OCI-LY7 (cell line): ENCODE measurements around the gene ATXN10. TPM values are rescaled to one million over a fixed set of nuclear protein-coding genes. Genes with fewer than 3 reads are reported as not detected.

Experiments used
- BruUV-seq: library from RNA; stranded (reverse); fragments of 400-500 nt; replicated peaks from 2 replicates; lab custom pipeline; 2021; lab: Mats Ljungman, UMichigan
- CTCF ChIA-PET: fragments of 300-600 bp; sonication (Branson Sonifier 250); formaldehyde crosslinking; loops from one replicate; lab custom pipeline; 2022; ENCODE audit warnings: antibody characterized with exemption; ENCODE audit not compliant: unreplicated experiment; lab: Charles Lee
- POLR2A ChIA-PET: fragments of 300-600 bp; sonication (Branson Sonifier 250); formaldehyde crosslinking; loops from one replicate; lab custom pipeline; 2022; ENCODE audit warnings: antibody characterized with exemption; lab: Charles Lee
- DNase-seq: peaks from one replicate; pipeline ENCODE4 v3.0.0-alpha.2; 2015; ENCODE audit warnings: low spot score
- H2AFZ ChIP-seq: fragments of 200-600 bp; sonication (generic), shearing (Covaris generic); 2 replicates; pipeline ENCODE4 v1.6.1; 2014; ENCODE audit warnings: mild to moderate bottlenecking, antibody characterized with exemption, low read length, moderate library complexity
- H3K27ac ChIP-seq: fragments of 200-600 bp; sonication (generic); 2 replicates; pipeline ENCODE4 v1.5.1; 2014; ENCODE audit warnings: mixed run types, low read depth, mild to moderate bottlenecking, moderate library complexity, low read length, inconsistent platforms; ENCODE audit not compliant: poor library complexity, severe bottlenecking
- H3K36me3 ChIP-seq: fragments of 200-600 bp; sonication (generic); 2 replicates; pipeline ENCODE4 v1.6.1; 2014; ENCODE audit warnings: mild to moderate bottlenecking, antibody characterized with exemption, low read length, moderate library complexity, mixed read lengths; ENCODE audit not compliant: insufficient read depth
- H3K4me1 ChIP-seq: fragments of 200-600 bp; sonication (generic); 2 replicates; pipeline ENCODE4 v1.5.1; 2014; ENCODE audit warnings: mild to moderate bottlenecking, low read length; ENCODE audit not compliant: insufficient read depth, poor library complexity, severe bottlenecking
- H3K4me2 ChIP-seq: fragments of 200-600 bp; sonication (generic); 2 replicates; pipeline ENCODE4 v1.6.1; 2014; ENCODE audit warnings: mild to moderate bottlenecking, low read length
- H3K4me3 ChIP-seq: fragments of 200-600 bp; sonication (generic); 2 replicates; pipeline ENCODE4 v1.5.1; 2014; ENCODE audit warnings: mild to moderate bottlenecking, low read depth, low read length; ENCODE audit not compliant: poor library complexity, severe bottlenecking
- H3K79me2 ChIP-seq: fragments of 200-600 bp; sonication (generic); 2 replicates; pipeline ENCODE4 v1.6.1; 2016; ENCODE audit warnings: low read depth, mild to moderate bottlenecking, low read length, moderate library complexity, mixed read lengths; ENCODE audit not compliant: insufficient read depth
- H3K9me2 ChIP-seq: fragments of 200-600 bp; sonication (generic); 2 replicates; pipeline ENCODE4 v1.6.1; 2016; ENCODE audit warnings: mild to moderate bottlenecking, low read length, mixed read lengths; ENCODE audit not compliant: insufficient read depth
- H3K9me3 ChIP-seq: fragments of 200-600 bp; sonication (generic); 2 replicates; pipeline ENCODE4 v1.6.1; 2014; ENCODE audit warnings: mild to moderate bottlenecking, mixed run types, low read length, mixed read lengths
- H4K20me1 ChIP-seq: fragments of 200-600 bp; sonication (generic); 2 replicates; pipeline ENCODE4 v1.6.1; 2014; ENCODE audit warnings: mild to moderate bottlenecking, antibody characterized with exemption, low read length, moderate library complexity, mixed read lengths; ENCODE audit not compliant: insufficient read depth
- CTCF ChIP-seq: fragments of 200-600 bp; sonication (generic); conservative IDR thresholded peaks from 2 replicates; pipeline ENCODE4 v1.5.1; 2014; ENCODE audit warnings: mild to moderate bottlenecking, antibody characterized with exemption, low read length, moderate library complexity, mixed read lengths
- EZH2phosphoT487 ChIP-seq: fragments of 200-600 bp; sonication (generic); IDR thresholded peaks from 2 replicates; pipeline ENCODE4 v1.6.1; 2018; ENCODE audit warnings: low read depth, borderline replicate concordance, mild to moderate bottlenecking, mixed run types, antibody characterized with exemption, low read length, moderate library complexity, mixed read lengths
- intact Hi-C: fragments of 100-400 bp; cut with micrococcal nuclease; formaldehyde crosslinking; loops from one replicate; pipeline ENCODE4 v1.10.0; 2022; ENCODE audit not compliant: unreplicated experiment
- total RNA-seq, 2 experiments: library from RNA; depleted of rRNA in 1 of 2; stranded (reverse); fragments of >200 nt in 1 of 2; shearing (Covaris generic) in 1 of 2; gene quantifications; 2 replicates each; pipeline ENCODE4 v1.2.3, GENCODE V29; 2014 to 2022

The ATXN10 gene
- total RNA-seq, 2 experiments from 2014 or later = 66.1 to 197 TPM

GRCh38 chr22:45843031-45843430 lies 171.4 kb downstream of the ATXN10 start:
- H3K9me2 ChIP-seq = no peaks in the 10 kb centered on the region
- H3K4me1 ChIP-seq = no peaks in the 10 kb centered on the region
- intact Hi-C loops = no loop called here
- no TSS peak for BruUV-seq
- H3K27ac ChIP-seq = no peak overlapping the region
- H4K20me1 ChIP-seq = no peaks in the 10 kb centered on the region
- no peak for TF ChIP-seq EZH2phosphoT487
- TF ChIP-seq CTCF = no peak
- H3K79me2 ChIP-seq = no peaks in the 10 kb centered on the region
- peaks cover 41% of the 10 kb centered on the region for H3K36me3 ChIP-seq
- H3K4me3 ChIP-seq = no peak overlapping the region
- no peak overlapping the region for H2AFZ ChIP-seq
- no peak for DNase-seq
- no peaks in the 10 kb centered on the region for H3K9me3 ChIP-seq
- H3K4me2 ChIP-seq = no peak overlapping the region
- POLR2A ChIA-PET = no interaction called here
- CTCF ChIA-PET = no interaction called here

GRCh38 chr22:45843986-45844385 lies 172.4 kb downstream of the ATXN10 start:
- Histone ChIP-seq H3K36me3 (peaks cover 50% of the 10 kb centered on the region), H3K4me2 (no peak overlapping the region), H3K9me2 (no peaks in the 10 kb centered on the region), H2AFZ (no peak overlapping the region), H3K79me2 (no peaks in the 10 kb centered on the region), H4K20me1 (no peaks in the 10 kb centered on the region), H3K4me3 (no peak overlapping the region), H3K9me3 (no peaks in the 10 kb centered on the region), H3K4me1 (no peaks in the 10 kb centered on the region), H3K27ac (no peak overlapping the region)
- no peak for DNase-seq
- intact Hi-C loops = no loop called here
- CTCF ChIA-PET = no interaction called here
- POLR2A ChIA-PET = no interaction called here
- no peak for TF ChIP-seq CTCF
- no peak for TF ChIP-seq EZH2phosphoT487
- BruUV-seq = no TSS peak

- Histone ChIP-seq H3K36me3 (peaks cover 53% of the 10 kb centered on the region), H3K4me2 (no peak overlapping the region), H4K20me1 (no peaks in the 10 kb centered on the region), H3K9me3 (no peaks in the 10 kb centered on the region), H3K4me3 (no peak overlapping the region), H3K79me2 (no peaks in the 10 kb centered on the region), H2AFZ (no peak overlapping the region), H3K9me2 (no peaks in the 10 kb centered on the region), H3K27ac (no peak overlapping the region), H3K4me1 (no peaks in the 10 kb centered on the region)
- no peak for DNase-seq
- intact Hi-C loops = no loop called here
- TF ChIP-seq CTCF = no peak
- no peak for TF ChIP-seq EZH2phosphoT487
- no TSS peak for BruUV-seq
- CTCF ChIA-PET = no interaction called here
- POLR2A ChIA-PET = no interaction called here
Measured at GRCh38 chr22:45845076-45845487, 173.4 kb downstream of the ATXN10 start.
